NCI-H82 treated with DMSO at 0.1 percent for 48 hours (cell line): ENCODE results near the gene AGXT.

Source experiments
- DNase-seq: peaks from one replicate; lab custom pipeline; 2025; ENCODE audit not compliant: unreplicated experiment; lab: John Stamatoyannopoulos, UW

Gene AGXT

DNA sequence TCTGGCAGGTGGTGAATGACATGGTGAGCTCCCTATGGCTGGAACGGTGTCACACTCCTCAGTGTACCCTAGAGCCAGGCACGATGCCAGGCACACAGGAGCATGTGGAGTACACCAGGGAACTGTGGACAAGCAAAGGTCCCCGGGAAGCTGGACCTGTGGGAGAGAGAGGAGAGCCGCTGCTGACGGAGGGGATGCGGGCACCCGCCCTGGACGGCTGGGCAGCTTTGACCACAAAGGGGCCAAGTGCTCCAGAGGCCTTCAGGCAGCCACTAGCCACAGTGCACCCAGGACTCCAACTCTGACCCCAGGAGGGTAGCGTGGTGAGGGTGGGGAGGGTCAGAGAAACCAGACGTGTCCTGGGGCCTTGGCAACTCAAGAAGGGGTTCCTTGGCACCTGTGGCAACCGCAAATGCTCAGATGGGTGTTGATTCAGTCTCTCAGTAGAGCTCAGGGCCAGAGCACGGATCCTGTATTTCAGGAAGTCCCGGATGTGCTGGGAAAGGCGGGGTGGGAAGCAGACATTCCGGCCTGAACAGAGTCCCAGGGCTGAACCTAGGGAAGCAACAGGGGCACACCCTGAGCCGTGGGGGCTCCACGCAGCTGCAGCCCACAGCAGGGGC, 29.6 kb downstream of the AGXT start:
- DNase-seq, result no peak

DNA sequence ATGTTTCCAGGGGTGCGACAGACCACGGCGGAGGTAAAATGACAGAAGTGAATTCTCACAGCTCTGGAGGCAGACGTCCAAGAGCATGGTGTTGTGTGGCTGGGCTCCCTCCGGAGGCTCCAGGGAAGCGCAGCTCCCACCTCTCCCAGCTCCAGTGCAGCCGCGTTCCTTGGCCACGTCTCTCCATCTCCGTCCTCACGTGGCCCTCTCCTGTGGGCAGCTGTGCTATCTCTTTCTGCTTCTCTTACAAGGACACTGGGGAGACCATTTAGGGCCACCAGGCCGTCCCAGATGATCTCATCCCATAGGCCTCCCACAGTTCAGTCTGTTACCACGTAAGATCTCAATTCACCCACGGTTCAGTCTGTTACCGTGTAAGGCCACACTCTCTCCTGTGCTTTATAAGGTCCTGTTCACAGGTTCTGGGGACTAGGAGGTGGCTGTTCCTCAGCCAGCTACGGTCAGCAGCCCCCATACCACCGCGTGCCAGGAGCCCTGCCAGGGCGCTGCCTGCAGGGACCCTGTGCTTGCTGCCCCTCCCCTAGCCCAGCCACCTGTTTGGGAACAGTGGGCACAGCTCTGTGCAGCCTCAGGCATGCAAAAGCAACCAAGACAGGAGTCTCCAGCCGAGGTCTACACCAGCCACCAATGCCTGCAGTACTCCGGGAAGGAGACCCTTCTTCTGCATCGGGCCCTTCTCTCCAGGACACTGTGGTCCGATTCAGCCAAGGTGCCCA, 30.3 kb downstream of the AGXT start:
- no peak for DNase-seq

DNA sequence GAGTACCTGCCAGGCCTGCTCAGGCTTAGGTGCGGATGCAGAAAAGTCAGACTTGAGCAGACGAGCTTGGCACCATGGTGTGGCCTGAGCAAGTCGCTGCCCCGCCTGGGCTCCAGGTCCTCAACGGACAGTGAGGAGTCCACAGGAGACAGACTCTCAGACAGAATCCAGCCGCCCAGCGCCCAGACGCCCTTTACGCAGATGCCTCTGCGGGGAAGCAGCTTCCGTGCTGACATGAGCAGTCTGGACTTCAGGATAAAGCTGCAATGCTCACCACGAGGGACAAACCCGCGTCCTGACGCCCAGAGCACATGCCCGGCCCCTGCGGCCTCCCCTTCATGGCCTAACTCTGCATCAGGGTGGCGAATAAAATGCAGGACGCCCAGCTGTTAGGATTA, 30.8 kb downstream of the AGXT start:
- no peak for DNase-seq

DNA sequence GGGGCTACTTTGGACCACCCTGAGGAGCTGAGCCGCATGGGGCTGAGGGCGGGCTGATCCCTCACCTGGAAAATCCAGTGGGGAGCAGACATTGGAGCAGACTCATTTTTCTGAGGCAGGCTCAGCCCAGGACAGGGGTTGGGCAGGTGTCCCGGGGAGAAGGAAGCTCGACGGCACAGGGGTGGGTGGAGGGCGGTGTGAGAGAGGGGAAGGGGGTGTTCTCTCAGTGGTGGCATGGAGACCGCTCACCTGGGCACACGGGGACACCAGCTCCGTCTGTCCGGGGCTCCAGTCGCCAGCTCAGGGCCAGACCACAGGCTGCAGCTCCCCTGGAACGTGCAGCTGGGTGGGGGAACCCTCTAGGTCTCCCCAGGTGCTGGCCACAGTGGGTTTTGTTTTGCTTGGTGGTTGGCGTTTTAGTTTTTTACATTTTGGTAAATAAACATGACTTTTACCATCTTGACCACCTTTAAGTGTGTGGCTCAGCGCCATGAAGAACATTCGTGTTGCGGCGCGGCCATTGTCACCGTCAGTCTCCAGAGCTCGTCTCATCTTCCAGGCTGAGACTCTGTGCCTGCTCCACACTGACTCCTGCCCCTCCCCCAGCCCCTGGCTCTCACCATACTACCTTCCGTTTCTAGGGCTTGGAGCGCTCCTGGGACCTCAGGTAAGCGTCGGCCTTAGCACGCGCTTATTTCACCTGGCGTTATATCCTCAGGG, 31.7 kb downstream of the AGXT start:
- DNase-seq, result no peak

DNA sequence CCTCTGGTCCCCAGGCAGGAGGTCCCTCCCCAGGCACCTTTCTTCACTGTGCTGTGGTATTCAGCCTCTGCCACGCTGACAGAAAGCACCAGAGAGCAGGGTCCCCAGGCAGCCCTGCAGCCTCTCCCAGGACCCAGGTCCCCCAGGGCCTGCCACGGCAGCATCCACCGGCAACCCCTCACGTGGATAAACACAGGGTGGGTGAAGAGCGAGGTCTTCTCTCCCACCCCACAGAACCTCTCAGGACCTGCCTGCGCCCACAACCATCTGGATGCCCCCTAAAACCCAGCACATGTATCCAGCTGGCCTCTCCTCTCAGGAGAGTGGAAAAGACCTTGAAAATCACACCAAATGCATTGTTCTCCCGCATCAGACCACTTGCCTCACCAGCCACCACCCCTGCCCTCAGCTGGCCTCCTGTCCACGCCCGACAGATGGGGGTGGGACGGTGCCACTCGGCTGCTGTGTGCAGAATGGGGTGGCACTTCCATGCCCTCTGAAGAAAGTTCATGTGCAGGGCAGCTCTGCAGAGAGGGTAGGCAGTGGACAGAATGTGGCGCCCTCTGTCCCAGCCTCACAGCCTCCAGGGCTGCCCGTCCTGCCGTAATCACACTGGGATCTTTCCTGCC, 33.5 kb downstream of the AGXT start:
- no peak for DNase-seq

DNA sequence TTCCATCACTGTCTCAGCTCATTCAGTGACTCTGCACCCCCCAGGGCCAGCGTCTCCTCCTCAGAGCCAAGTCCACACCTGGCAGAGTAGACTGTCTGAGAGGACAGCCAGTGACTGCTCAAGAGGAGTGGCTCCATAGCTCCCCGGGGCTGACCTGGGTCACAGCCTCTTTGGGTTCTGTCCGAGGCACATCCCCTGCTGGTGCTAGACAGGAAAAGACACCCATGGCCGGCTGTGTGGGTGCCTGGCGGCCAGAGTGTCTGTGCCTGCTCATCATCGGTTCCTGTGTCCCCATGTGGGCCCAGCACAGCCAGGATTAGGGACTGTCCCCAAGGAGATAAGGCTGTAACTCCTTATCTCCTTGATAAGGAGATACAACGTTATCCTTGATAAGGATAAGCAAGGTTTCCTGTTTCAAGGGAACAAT, 34.0 kb downstream of the AGXT start:
- DNase-seq, result no peak

GRCh38 chr2:240903191-240904060, 34.8 kb downstream of the AGXT start:
- DNase-seq, result no peak

DNA sequence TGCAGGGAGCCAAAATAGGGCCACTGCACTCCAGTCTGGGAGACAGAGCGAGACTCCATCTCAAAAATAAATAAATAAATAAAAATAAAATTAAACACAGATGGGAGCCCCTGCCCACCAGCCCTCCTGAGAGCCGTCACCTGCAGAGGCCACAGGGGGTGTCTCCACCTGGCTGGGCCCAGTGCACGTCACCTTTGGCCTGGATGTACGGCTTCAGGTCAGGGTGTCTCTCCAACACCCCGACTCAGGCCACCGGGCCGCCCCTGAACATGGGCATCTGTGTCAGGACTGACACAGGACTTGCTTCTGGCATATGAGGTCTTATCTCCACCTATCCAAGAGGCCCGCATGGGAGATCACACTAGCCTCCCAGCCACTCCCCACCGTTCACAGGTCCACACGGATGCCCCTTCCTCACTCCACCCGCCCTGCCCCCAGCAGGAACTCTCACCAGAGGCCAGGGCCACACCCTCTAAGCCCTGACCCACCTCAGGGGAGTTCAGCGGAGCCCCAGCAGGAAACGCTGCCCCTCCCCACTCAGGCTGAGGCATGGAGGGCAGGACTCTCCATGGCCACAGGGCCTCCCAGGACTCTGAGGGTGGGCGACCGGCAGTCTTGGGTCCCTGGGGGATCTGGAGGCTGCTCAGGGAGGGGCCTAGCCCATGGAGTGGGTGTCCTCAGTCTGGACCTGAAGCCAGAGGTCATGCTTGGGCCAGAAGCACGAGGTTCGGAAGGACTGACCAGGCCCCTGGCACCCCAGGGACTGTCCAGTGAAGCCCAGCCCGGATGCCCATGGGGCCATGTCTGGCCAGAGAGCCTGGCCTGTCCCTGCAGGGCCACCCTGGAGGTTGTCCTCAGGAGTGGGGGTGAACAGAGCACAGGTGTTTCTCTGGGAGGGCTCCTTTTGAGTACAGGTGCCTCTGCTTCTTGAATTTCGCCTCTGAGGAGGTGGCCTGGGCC, 35.9 kb downstream of the AGXT start:
- no peak for DNase-seq

- DNase-seq, result no peak
Observed at GRCh38 chr2:240905176-240905781, 36.7 kb downstream of the AGXT start.

GRCh38 chr2:240906141-240906910, 37.7 kb downstream of the AGXT start, which contains the start of gene CROCC2:
Gene CROCC2 (plus strand): TSS chr2:240906336. CDS start chr2:240906514, 178 bp downstream.
- DNase-seq, result no peak

- DNase-seq, result no peak
Observed at GRCh38 chr2:240906911-240907590, 38.4 kb downstream of the AGXT start.

GRCh38 chr2:240909216-240909974, 40.8 kb downstream of the AGXT start:
- no peak for DNase-seq

DNA sequence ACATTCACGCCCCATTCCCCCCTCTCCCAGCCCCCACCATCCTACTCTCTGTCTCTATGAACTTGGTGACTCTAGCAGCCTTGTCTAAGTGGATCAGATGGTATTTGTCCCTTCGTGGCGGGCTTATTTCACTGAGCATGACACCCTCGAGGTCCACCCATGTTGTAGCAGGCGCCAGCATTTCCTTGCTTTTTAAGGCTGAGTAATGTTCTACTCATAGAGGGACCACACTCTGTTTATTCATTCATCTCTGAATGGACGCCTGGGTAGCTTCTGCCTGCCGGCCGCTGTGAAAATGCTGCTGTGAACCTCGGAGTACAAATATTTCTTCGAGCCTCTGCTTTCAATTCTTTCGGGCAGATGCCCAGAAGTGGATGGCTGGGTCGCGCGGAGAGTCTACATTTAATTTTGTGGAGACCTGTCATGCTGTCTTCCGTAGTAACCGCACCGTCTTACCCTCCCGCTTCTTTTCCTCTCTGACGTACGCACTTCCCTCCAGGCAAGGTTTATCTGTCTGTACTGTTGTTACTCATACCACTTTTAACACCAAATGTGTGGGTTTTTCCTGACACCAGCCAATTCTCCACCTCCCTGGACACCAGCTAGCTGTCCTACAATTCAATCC, 43.1 kb downstream of the AGXT start:
- no peak for DNase-seq

DNA sequence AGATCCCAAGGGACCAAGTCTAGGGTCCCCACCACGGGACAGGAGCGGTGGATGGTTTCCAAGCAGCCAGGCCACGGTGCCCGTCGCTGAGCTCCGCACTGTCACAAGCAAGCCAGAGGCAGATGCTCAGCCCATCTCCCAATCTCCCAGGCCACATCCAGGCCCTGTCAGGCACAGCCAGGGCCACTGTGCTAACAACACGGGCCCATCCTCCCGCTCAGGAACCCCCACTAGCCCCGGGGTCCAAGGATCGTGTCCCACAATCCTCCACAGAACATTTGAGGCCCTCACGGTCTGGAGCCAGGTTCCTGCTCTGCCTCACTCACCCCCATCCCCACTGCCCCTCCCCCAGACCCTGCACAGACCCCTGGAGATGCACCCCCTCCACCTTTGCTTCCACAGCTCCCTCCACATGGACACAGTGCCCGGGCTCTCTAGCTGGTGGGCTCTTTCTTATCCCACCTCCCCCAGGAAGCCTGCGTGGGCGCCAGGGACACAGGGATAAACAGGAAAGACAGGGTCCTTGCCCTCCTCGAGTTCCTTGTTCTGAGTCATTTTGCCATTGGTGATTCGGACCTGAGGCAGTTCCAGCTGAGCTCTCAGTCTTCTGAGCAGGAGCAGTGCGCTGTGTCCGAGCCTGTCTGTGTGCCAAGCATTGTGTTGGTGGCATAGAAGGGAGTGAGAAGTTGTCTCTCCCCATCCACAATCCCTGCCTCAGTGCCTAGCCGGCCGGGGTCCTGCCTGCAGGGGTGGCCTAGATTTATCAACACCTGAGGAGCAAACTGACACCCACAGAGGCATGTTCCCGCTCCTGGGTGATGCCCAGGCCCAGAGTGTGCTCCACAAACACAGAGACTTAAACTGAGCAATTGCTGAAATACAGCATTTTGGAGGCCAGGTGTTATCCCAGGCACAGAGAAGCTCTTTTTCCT, 44.5 kb downstream of the AGXT start:
- DNase-seq, result no peak

DNA sequence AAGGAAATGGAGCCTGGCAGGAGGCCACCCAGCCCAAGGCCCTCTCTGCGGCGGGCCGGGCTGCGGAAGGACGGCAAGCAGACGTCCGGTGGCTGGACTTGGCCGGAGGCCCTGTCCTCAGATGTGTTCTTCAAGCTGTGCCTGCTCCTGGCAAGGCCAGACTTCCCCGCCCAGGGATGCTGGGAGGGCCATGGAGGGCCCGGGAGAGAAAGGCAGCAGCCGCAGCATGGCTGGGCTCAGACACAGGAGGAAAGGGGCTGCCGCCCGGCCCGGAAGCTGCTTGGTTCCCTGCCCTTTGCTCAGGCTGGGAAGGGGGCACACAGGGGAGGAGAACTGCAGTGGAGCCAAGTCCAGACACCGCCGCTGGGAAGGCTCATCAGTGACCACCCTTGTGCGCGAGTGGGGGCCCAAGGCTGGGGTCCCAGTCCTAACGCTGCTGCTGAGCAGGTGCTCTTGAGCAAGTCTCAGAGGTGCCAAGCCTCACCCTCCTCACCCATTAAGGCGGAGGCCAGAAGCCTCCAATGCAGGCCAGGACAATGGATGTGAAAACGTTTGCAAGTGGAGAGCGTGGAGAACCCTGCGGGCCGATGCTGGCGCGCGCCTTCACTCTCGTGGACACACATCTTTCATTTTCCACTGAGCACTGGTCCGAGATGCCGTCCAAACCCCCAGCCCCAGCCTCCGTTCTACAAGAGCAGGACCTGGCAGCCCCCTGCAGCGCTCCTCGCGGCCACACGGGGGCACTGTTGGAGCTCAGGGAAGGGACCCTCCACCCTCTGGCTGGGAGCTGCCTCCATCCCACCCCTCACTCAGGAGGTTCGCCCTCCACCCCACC, 45.4 kb downstream of the AGXT start:
- no peak for DNase-seq
